Activated T-cell treated with anti-CD3 and anti-CD28 coated beads, Interleukin-2, amount 50 U/mL, for 4 hours (primary cell): Measurements from ENCODE around the gene PISD. TPM values are rescaled to one million over a fixed set of nuclear protein-coding genes. Genes with fewer than 3 reads are reported as not detected.

Experiments
- total RNA-seq, 3 donors: library from RNA; stranded (reverse); gene quantifications; one replicate each; pipeline ENCODE4 v1.2.1, GENCODE V29; 2021

Gene PISD
- total RNA-seq, 3 donors from 2014 or later: 80.0 to 101 (median 81.2) TPM

Other genes starting within 250 kb of the PISD start
- gene EIF4ENIF1, start 172.4 kb downstream of the PISD start, total RNA-seq: 10 to 100 TPM; 40.0 to 47.2 (median 44.1) TPM
- gene SFI1, start 165.7 kb downstream of the PISD start, total RNA-seq: 10 to 100 TPM; 74.0 to 87.5 (median 77.6) TPM
- gene PRR14L, start 87.9 kb upstream of the PISD start, total RNA-seq: 10 to 100 TPM; 39.5 to 46.5 (median 42.1) TPM
- 10 to 100 TPM; 26.2 to 27.4 (median 27.0) TPM for gene DEPDC5, start 91.8 kb upstream of the PISD start, total RNA-seq